H9 (cell line): Measurements from ENCODE around the gene EDNRA. TPM values are rescaled to one million over a fixed set of nuclear protein-coding genes. Genes with fewer than 3 reads are reported as not detected.

ENCODE experiments used
- DNase-seq: peaks from one replicate; pipeline ENCODE4 v3.0.0-alpha.2; 2017
- H2AFZ ChIP-seq: one replicate; pipeline ENCODE4 v1.6.1; 2013; ENCODE audit warnings: mild to moderate bottlenecking, low read length, control low read depth, moderate library complexity
- H2AK5ac ChIP-seq: 2 replicates; pipeline ENCODE4 v1.6.1; 2013; ENCODE audit warnings: low read length, control low read depth, mixed read lengths; ENCODE audit not compliant: insufficient read length
- H2BK120ac ChIP-seq: one replicate; pipeline ENCODE4 v1.6.1; 2013; ENCODE audit warnings: low read depth, mild to moderate bottlenecking, low read length, control low read depth, inconsistent platforms; ENCODE audit not compliant: poor library complexity, severe bottlenecking
- H2BK12ac ChIP-seq: 2 replicates; pipeline ENCODE4 v1.6.1; 2013; ENCODE audit warnings: low read length, control low read depth, mixed read lengths, low read depth; ENCODE audit not compliant: insufficient read length
- H2BK15ac ChIP-seq: 2 replicates; pipeline ENCODE4 v1.6.1; 2013; ENCODE audit warnings: low read depth, low read length, control low read depth
- H2BK20ac ChIP-seq: one replicate; pipeline ENCODE4 v1.6.1; 2013; ENCODE audit warnings: low read depth, mild to moderate bottlenecking, low read length, control low read depth, inconsistent platforms; ENCODE audit not compliant: poor library complexity, severe bottlenecking
- H2BK5ac ChIP-seq: 2 replicates; pipeline ENCODE4 v1.6.1; 2013; ENCODE audit warnings: low read length, control low read depth, mixed read lengths; ENCODE audit not compliant: insufficient read length
- H3K14ac ChIP-seq: 2 replicates; pipeline ENCODE4 v1.6.1; 2013; ENCODE audit warnings: low read length, control low read depth; ENCODE audit not compliant: insufficient read depth
- H3K18ac ChIP-seq: 2 replicates; pipeline ENCODE4 v1.6.1; 2013; ENCODE audit warnings: low read depth, mild to moderate bottlenecking, mixed read lengths, low read length, control low read depth; ENCODE audit not compliant: insufficient read length
- H3K23ac ChIP-seq: 2 replicates; pipeline ENCODE4 v1.6.1; 2013; ENCODE audit warnings: low read length, control low read depth, mixed read lengths, low read depth; ENCODE audit not compliant: insufficient read length
- H3K23me2 ChIP-seq: 2 replicates; pipeline ENCODE4 v1.6.1; 2013; ENCODE audit warnings: low read depth, mild to moderate bottlenecking, mixed read lengths, low read length, control low read depth; ENCODE audit not compliant: insufficient read length, poor library complexity, severe bottlenecking
- H3K27ac ChIP-seq: 2 replicates; pipeline ENCODE4 v1.5.1; 2013; ENCODE audit warnings: low read length, control low read depth, mixed read lengths, low read depth; ENCODE audit not compliant: insufficient read length
- H3K27me3 ChIP-seq: 2 replicates; pipeline ENCODE4 v1.6.1; 2013; ENCODE audit warnings: low read length, control low read depth, inconsistent platforms; ENCODE audit not compliant: insufficient read depth
- H3K4ac ChIP-seq: 2 replicates; pipeline ENCODE4 v1.6.1; 2013; ENCODE audit warnings: low read depth, mild to moderate bottlenecking, control low read depth, inconsistent platforms, low read length, moderate library complexity
- H3K4me1 ChIP-seq: 2 replicates; pipeline ENCODE4 v1.6.1; 2013; ENCODE audit warnings: low read length, control low read depth, inconsistent platforms; ENCODE audit not compliant: insufficient read depth
- H3K4me2 ChIP-seq: 2 replicates; pipeline ENCODE4 v1.6.1; 2013; ENCODE audit warnings: low read length, control low read depth, mixed read lengths; ENCODE audit not compliant: insufficient read length, insufficient read depth
- H3K56ac ChIP-seq: 2 replicates; pipeline ENCODE4 v1.6.1; 2013; ENCODE audit warnings: low read depth, mild to moderate bottlenecking, mixed read lengths, low read length, control low read depth; ENCODE audit not compliant: insufficient read length
- H3K79me1 ChIP-seq: 2 replicates; pipeline ENCODE4 v1.6.1; 2013; ENCODE audit warnings: low read depth, mild to moderate bottlenecking, moderate library complexity, low read length, control low read depth, inconsistent platforms; ENCODE audit not compliant: insufficient read depth, poor library complexity, severe bottlenecking
- H3K79me2 ChIP-seq: 2 replicates; pipeline ENCODE4 v1.6.1; 2013; ENCODE audit warnings: low read length, control low read depth, inconsistent platforms; ENCODE audit not compliant: insufficient read depth
- H3K9ac ChIP-seq: 2 replicates; pipeline ENCODE4 v1.6.1; 2013; ENCODE audit warnings: low read length, control low read depth, mixed read lengths; ENCODE audit not compliant: insufficient read length; ENCODE audit errors: extremely low read depth
- H3K9me3 ChIP-seq: one replicate; pipeline ENCODE4 v1.6.1; 2013; ENCODE audit warnings: low read depth, low read length, inconsistent platforms; ENCODE audit not compliant: control insufficient read depth
- H3T11ph ChIP-seq: one replicate; pipeline ENCODE4 v1.6.1; 2013; ENCODE audit warnings: mild to moderate bottlenecking, low read length, control low read depth, inconsistent platforms
- H4K20me1 ChIP-seq: one replicate; pipeline ENCODE4 v1.6.1; 2013; ENCODE audit not compliant: control insufficient read depth, insufficient read length, insufficient read depth
- H4K5ac ChIP-seq: 2 replicates; pipeline ENCODE4 v1.6.1; 2013; ENCODE audit warnings: low read depth, mild to moderate bottlenecking, mixed read lengths, low read length, control low read depth; ENCODE audit not compliant: insufficient read length
- H4K8ac ChIP-seq: replicated peaks from 2 replicates; pipeline ENCODE4 v1.6.1; 2013; ENCODE audit warnings: low read length, control low read depth, mixed read lengths, low read depth; ENCODE audit not compliant: insufficient read length
- H4K91ac ChIP-seq: 2 replicates; pipeline ENCODE4 v1.6.1; 2013; ENCODE audit warnings: low read depth, mild to moderate bottlenecking, moderate library complexity, mixed read lengths, low read length, control low read depth; ENCODE audit not compliant: insufficient read length
- H3K27ac Mint-ChIP-seq, 3 experiments: 2 replicates in 2 of 3; 3 replicates in 1 of 3; pipeline ENCODE4 v1.8.0; 2020 to 2021; ENCODE audit warnings: mixed read lengths in 3 of 3, mild to moderate bottlenecking in 1 of 3, moderate library complexity in 1 of 3
- H3K27me3 Mint-ChIP-seq: 2 replicates; pipeline ENCODE4 v1.8.0; 2021; ENCODE audit warnings: low read depth, mild to moderate bottlenecking, moderate library complexity, mixed read lengths
- H3K36me3 Mint-ChIP-seq, 3 experiments: 2 replicates in 2 of 3; 3 replicates in 1 of 3; pipeline ENCODE4 v1.8.0; 2020 to 2021; ENCODE audit warnings: low read depth in 3 of 3, mixed read lengths in 3 of 3; ENCODE audit not compliant: insufficient read depth in 1 of 3
- H3K4me1 Mint-ChIP-seq, 2 experiments: 2 replicates each; pipeline ENCODE4 v1.8.0; 2020; ENCODE audit warnings: mixed read lengths in 2 of 2
- H3K4me3 Mint-ChIP-seq, 2 experiments: 2 replicates in 1 of 2; 3 replicates in 1 of 2; pipeline ENCODE4 v1.8.0; 2020 to 2021; ENCODE audit warnings: mild to moderate bottlenecking in 2 of 2, mixed read lengths in 2 of 2, moderate library complexity in 1 of 2
- H3K9me3 Mint-ChIP-seq, 2 experiments: 2 replicates in 1 of 2; 3 replicates in 1 of 2; pipeline ENCODE4 v1.8.0; 2020; ENCODE audit warnings: mild to moderate bottlenecking in 2 of 2, mixed read lengths in 2 of 2, moderate library complexity in 1 of 2
- CTCF ChIP-seq: fragments of 200-600 bp; sonication (generic); conservative IDR thresholded peaks from 3 replicates; pipeline ENCODE4 v1.8.0; 2021; ENCODE audit warnings: antibody characterized with exemption, mild to moderate bottlenecking
- WGBS: extraction: QIAGEN DNeasy Blood & Tissue Kit; methylation state at CpG from one replicate; pipeline ENCODE4 v1.1.7; 2013; ENCODE audit warnings: missing lambda C conversion rate, low lambda C conversion rate, mixed read lengths; ENCODE audit not compliant: insufficient read length; ENCODE audit errors: extremely low coverage; 5-methylcytosine and 5-hydroxymethylcytosine counted together
- total RNA-seq: library from RNA; stranded (reverse); gene quantifications from 2 replicates; pipeline ENCODE4 v1.2.1, GENCODE V29; 2021

The EDNRA gene
- total RNA-seq, 1 experiment from 2014 or later, result 1.6 TPM

- H2AK5ac ChIP-seq, result no peak overlapping the region
- no peak overlapping the region for H2BK15ac ChIP-seq
- H3K23ac ChIP-seq, result no peak overlapping the region
- H3K18ac ChIP-seq, result no peak overlapping the region
- H3K27ac ChIP-seq, result no peak overlapping the region
- no peaks in the 10 kb centered on the region for H4K20me1 ChIP-seq
- H3K4me2 ChIP-seq, result peak overlapping the region; percentile 69
- peak overlapping the region; percentile 66; the same call in 1 of the 2 replicates for H3K14ac ChIP-seq
- no CpG with 5 or more reads among the region's 13 CpGs for whole genome bisulfite sequencing
- H3K9ac ChIP-seq, result peak overlapping the region; percentile 1
- no peak overlapping the region for H3K56ac ChIP-seq
- H3T11ph ChIP-seq, result no peak overlapping the region
- H2AFZ ChIP-seq, result no peak overlapping the region
- DNase-seq, result peak; percentile 37
- H3K27me3 ChIP-seq, result peaks cover 13% of the 10 kb centered on the region; the same call in 1 of the 2 replicates
- peaks cover 2% of the 10 kb centered on the region; the same call in 1 of the 2 replicates for H3K4me1 ChIP-seq
- no peak overlapping the region for H2BK5ac ChIP-seq
- no peak overlapping the region for H2BK20ac ChIP-seq
- H3K79me2 ChIP-seq, result no peaks in the 10 kb centered on the region; the same call in 1 of the 2 replicates
- H3K4me1 Mint-ChIP-seq, result peaks cover 12 to 17% of the 10 kb centered on the region in 2 experiments; a peak in 3 of 4 replicates
- H3K4me3 Mint-ChIP-seq, result peak overlapping the region; percentile 78 to 89
- no peak overlapping the region for H4K91ac ChIP-seq
- H2BK12ac ChIP-seq, result no peak overlapping the region
- H3K9me3 ChIP-seq, result no peaks in the 10 kb centered on the region
- no peaks in the 10 kb centered on the region for H3K79me1 ChIP-seq
- no peak overlapping the region for H3K4ac ChIP-seq
- no peaks in the 10 kb centered on the region for H3K36me3 Mint-ChIP-seq
- H3K9me3 Mint-ChIP-seq, result no peaks in the 10 kb centered on the region
- no peak overlapping the region for H4K5ac ChIP-seq
- H4K8ac ChIP-seq, result no peak overlapping the region
- H3K23me2 ChIP-seq, result peaks cover 9% of the 10 kb centered on the region
- no peak overlapping the region for H3K27ac Mint-ChIP-seq
- H2BK120ac ChIP-seq, result no peak overlapping the region
- H3K27me3 Mint-ChIP-seq, result peaks cover 43% of the 10 kb centered on the region
- TF ChIP-seq CTCF, result no peak
Observed at GRCh38 chr4:147481577-147482109, 746 bp downstream of the EDNRA start.
